Ovary (tissue), 3 donors: ENCODE data around the gene CAPN14.

ENCODE experiments used
- POLR2A ChIP-seq: fragments of 450-650 bp; IDR thresholded peaks from one replicate; pipeline ENCODE4 v1.6.1; 2017; ENCODE audit warnings: antibody characterized with exemption, mild to moderate bottlenecking, moderate library complexity
- TF ChIP-seq, protein P1 (sequence below), 3 donors: fragments of 450-650 bp in 2 of 3; fragments of 200-600 bp in 1 of 3; IDR thresholded peaks; one replicate each; pipeline versions ENCODE4 v1.5.1 to v1.8.0; 2016 to 2022; ENCODE audit warnings: antibody characterized with exemption in 3 of 3, mild to moderate bottlenecking in 1 of 3
- donor health status: DM: no; HTN: no; CAD: no.

DNA sequence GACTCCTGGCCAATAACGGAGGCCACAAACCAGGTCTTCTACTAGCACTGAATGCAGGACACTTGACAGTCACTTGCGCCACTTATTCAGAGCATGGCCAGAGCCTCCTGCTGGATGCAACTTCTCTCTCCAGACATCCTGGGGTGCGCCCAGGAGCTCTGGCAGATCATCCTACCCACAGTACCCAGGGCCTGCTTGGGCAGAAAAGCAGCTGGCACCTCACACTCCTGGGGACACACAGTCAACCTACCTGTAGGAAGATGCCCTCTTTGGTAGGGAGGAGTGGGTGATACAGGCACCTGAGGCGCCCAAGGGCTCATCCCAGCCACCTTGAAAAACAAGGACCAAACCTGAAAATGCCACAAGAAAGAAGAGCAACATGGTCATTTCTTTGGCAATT is 92.4 kb downstream of the CAPN14 start:
- TF ChIP-seq, protein P1, sequence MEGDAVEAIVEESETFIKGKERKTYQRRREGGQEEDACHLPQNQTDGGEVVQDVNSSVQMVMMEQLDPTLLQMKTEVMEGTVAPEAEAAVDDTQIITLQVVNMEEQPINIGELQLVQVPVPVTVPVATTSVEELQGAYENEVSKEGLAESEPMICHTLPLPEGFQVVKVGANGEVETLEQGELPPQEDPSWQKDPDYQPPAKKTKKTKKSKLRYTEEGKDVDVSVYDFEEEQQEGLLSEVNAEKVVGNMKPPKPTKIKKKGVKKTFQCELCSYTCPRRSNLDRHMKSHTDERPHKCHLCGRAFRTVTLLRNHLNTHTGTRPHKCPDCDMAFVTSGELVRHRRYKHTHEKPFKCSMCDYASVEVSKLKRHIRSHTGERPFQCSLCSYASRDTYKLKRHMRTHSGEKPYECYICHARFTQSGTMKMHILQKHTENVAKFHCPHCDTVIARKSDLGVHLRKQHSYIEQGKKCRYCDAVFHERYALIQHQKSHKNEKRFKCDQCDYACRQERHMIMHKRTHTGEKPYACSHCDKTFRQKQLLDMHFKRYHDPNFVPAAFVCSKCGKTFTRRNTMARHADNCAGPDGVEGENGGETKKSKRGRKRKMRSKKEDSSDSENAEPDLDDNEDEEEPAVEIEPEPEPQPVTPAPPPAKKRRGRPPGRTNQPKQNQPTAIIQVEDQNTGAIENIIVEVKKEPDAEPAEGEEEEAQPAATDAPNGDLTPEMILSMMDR (IDR thresholded peaks at IDR 0.05), result no peak
- TF ChIP-seq POLR2A, result no peak
